Kidney tubule cell (primary cell): ENCODE measurements around the gene FAM240B.

ENCODE experiments used
- DNase-seq: peaks from one replicate; pipeline ENCODE4 v3.0.0-alpha.2; 2018; ENCODE audit warnings: low spot score

The FAM240B gene

DNA sequence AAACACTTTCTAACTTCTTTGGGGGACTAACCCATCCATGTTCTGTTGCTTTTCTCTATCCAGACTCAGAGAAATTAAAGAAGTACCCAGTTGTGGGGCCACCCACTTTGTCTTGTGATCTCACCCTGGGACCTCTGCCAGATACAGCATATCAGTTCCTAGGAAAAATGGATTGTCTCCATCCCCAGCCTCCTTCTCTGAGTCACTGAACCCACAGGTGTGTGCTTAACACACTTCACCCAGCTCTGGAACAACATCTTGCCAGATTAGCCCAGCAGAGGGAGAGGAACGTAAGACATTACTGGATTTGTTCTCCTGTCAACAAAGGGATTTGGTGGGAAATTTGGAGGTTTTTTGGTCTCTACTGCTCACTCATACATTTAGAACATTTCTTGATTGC, 19.2 kb downstream of the FAM240B start:
- peak; percentile 68 for DNase-seq

DNA sequence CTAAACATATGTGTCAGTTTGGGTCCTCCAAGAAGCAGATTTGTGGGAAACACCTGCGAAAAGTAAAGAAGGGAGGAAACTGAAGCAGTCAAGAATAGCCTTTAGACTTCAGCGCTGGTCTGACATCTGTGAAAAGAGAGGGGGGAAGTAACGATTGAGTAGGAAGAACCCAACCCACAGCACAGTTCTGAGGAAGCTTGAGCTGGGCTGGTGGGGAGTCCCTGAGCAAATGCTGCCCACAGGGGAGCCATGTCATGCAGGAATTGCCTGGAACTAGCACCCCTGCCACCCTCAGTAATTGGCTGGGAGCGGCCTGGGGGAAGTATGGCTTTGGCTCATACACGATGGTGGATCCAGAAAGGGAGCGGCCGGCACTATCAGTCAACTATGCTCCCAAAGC, 20.6 kb downstream of the FAM240B start:
- no peak for DNase-seq

DNA sequence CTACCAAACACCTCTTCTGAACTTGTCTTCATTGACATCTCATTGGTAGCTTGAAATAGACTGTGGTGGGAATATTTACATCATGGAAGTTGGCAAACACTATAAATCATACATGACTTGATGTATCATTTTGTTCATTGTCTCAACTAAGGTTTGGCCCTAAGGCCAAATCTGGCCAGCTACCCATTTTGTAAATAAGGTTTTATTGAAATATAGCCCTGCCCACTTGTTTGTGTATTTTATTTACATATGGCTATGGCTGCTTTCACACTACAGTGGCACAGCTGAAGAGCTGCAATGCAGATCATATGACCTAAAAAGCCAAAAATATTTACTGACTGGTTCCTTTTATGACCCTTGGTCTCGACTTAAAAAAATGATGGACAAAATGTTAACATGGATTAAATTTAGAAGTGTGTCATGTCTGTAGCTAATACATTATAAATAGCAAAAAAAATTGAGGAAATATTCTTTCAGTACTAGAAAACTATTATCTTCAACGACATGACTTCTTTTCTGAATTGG, 22.1 kb downstream of the FAM240B start:
- DNase-seq = no peak

DNA sequence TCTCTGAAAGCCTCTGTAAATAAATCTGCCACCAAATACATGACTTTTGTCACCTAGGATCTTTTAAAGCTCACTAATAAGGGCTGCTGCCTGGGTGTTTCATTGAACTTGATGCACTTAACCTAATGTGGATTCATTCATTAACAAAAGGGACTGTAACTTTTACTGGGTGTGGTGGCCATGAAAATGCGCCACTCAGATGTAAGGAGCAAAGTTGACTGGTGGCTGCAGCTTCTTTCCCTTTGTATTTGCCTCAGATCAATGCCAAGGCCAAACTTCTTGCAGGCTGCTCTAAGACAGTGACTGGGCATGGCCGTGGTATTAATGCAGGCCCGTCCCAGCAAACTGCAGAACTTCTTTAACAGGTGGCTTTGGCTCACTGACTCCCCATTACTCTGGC, 22.9 kb downstream of the FAM240B start:
- DNase-seq = no peak

- no peak for DNase-seq
Measured at GRCh38 chr9:38694676-38695075, 25.3 kb downstream of the FAM240B start.

DNA sequence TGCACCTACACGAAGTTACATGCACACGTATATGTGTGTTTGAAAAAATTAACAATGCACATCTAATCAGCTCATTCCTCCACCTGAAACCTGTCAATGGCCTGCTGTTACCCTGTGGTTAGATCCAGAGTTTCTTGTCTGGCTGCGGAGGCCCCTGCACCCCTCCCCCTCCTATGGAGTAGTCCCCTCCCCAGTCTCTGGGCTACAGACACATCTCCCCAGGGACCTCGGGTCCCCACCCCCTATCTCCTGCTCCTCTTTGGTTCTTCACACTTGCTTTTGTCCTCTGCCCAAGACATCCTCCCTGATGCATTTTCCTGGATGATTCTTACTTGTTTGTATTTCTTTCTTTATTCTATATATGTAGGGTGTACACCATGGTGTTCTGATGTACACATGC, 27.2 kb downstream of the FAM240B start:
- DNase-seq = no peak

DNA sequence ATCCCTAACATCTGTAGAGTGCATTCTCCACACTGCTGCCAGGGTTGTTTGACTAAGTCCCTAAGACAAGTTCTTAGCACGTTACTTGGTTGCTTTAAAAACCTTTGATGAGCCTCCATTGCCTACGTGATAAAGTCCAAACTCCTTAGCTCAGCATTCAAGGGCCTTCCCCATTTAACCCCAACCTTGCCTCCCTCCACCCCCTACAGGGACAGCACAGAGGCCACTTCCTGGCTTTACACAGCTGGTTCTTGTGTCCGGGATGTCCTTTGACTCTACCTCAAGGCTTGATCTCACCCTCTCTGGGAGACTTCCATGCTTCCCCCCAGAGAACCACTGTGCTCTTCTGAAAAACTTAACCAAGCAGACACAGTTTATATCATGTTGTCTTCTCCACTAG, 29.4 kb downstream of the FAM240B start:
- DNase-seq = no peak

- no peak for DNase-seq
Measured at GRCh38 chr9:38689678-38690077, 30.3 kb downstream of the FAM240B start.

DNA sequence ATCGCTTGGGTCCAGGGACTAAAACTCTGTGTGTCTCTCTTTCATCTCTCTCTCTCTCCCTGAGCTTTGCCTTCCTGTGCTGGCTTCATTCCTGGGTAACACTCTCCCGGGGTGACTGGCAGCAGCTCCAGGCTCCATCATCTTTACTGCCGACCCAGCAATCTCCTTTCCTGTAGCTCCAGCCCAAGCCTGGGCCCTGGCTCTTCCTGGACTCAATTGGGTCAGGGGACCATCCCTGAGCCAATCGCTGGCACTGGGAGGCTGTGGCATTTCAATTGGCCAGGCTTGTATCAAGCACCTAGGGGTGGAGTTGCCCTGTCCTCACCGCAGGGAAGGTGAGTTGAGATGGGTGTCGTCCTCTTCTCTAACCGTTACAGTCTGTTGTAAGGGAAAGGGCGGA, 31.9 kb downstream of the FAM240B start:
- DNase-seq = no peak

DNA sequence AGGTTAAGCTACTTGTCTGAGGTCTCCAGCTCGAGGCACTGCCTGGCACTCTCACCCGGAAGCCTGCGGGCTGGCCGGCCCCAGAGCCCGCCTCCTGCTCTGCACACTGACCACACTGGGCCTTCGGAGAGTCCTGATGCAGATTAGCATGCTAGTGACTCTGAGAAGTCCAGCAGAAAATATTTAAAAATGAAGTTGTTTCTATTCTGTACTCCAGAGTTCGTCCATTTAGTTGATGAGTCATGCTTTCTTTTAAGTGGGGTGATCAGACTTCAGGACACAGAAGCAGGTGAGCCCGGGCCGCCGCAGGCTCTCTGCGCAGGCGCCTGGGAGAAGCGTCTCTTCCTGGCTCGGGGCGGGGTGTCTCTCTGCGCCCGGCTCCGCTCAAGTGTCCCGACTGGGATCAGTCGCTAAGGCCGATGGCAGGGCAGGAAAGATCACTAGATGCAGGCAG, 32.5 kb downstream of the FAM240B start:
- peak; percentile 80 for DNase-seq

DNA sequence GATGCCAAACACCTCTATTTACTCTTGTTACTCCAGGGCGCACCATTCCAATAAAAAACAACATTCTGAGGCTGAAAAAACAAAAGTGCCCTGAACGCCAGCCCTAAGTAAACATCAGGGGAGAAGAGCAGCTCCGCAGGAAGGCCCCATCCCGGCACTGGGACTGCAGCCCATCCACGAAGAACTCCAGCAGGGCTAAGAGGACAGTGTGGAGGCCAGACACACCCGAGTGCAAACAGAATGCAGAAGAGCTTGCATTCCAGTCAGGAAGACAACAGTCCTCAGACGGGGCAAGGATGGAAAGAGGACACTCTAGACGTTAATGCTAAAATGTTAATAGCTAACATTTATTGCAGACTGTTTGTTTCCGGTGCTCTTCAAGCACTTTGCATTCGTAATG, 33.0 kb downstream of the FAM240B start:
- no peak for DNase-seq

- no peak for DNase-seq
Measured at GRCh38 chr9:38685535-38685934, 34.4 kb downstream of the FAM240B start.

GRCh38 chr9:38683336-38683735, 36.6 kb downstream of the FAM240B start:
- no peak for DNase-seq

GRCh38 chr9:38682713-38683112, 37.2 kb downstream of the FAM240B start:
- DNase-seq = peak; percentile 93

- peak; percentile 64 for DNase-seq
Measured at GRCh38 chr9:38681747-38682227, 38.1 kb downstream of the FAM240B start.

GRCh38 chr9:38680837-38681445, 39.0 kb downstream of the FAM240B start:
- DNase-seq = no peak

DNA sequence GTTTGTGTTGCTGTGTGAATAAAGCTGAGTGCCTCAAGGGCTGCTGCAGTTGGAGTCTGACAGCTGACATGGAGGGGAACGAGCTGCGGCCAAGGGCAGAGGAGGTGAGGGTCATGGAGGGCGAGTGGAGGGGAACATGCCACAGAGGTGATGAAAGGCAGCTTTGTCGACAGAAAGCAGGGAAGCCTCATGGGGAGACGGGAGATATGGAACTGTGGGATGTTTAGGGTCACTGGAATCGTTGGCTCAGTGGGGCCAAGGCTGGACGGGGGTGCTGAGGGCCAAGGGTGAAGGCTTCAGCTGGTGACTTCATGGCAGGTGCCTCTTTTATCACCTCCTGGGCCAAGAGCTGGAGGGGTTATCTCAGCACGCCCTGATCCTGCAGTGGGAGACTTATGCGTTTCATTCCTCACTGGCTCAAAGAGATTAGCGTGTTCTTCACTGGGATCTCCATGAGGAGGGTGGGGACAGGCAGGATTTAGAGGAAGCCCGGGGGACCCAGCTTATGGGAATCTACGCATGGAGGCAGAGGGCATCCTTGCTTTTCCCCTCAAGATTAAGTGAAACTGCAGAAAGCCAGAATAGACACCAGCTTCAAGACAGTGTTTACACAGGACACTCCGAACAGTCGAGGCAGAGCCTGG, 42.2 kb downstream of the FAM240B start:
- no peak for DNase-seq

DNA sequence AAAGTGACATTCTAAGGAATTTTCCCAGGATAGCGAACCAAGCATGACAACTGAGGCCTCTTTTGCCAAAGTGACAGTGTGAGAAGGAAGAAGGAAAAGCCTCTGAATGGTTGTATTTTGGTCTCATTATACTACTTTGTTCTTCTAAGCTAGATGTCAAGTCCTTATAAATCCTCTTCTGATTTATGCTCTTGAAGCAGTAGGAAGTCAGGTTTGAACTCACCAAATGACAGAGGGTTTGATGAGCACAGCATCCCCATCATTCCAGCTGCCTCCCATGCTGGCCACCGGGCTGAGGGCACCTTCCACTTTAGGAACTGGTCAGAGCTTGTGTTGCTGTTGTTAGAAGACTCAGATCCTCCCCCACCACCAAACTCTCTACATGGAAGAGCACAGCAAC, 44.1 kb downstream of the FAM240B start:
- no peak for DNase-seq

DNA sequence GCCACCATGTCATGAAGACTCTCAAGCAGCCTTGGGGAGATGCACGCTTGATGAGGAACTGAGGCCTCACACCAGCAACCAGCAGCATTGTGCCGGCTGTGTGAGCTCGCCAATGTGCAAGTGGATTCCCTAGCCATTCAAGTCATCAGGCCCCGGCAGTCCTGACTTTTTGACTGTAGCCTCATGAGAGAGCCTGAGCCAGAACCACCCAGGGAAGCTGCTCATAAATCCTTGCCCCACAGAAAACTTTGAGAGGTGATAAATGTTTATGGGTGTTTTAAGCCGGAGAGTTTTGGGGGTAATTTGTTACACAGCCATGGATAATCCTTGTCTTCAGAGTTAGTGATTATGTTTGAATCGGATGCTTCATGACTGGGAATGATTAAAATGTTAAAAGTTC, 44.7 kb downstream of the FAM240B start:
- no peak for DNase-seq

DNA sequence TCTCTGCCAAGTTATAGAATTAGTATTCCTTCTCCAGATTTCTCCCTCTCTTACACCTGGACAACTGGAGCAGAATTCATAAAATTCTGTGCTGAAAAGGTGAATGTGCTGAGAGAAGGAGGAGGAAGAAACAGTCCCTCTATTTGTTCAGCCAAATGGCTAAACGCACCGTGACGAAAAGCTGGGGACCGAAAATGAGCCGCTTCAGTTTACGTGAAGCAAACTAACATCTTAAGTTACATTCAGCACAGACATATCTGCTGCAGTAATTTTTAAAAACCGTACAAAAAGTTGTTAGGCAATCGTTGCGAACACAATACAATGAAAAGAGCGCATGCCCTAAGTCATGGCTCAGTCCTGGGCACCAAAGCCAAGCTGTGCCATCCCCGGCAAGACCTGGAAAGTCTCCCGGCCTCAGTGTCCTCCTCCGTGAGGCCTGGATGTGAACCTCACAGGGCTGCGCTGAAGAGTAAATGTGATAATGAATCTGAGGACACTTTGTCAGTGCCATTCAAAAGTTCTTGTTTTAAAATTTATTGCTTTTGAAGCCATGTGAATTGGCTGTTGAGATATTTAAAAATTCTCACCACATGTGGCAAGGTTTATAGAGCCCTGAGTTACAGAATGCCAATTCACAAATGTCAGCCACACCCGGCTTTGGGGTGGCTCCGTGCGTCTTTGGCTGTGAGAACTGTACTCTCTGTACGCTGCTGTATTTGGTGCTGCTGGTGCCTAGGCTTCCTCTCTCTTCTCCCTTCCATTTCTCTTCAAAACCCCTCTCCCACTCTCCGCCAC, 46.3 kb downstream of the FAM240B start:
- DNase-seq = no peak

- no peak for DNase-seq
Measured at GRCh38 chr9:38671748-38672147, 48.2 kb downstream of the FAM240B start.

- DNase-seq = no peak
Measured at GRCh38 chr9:38671372-38671731, 48.6 kb downstream of the FAM240B start.
